GF-D8 (cell line): ENCODE measurements around the gene KATNIP.

ENCODE experiments used
- DNase-seq: peaks from one replicate; lab custom pipeline; 2025; lab: John Stamatoyannopoulos, UW

KATNIP gene

GRCh38 chr16:27549746-27550581, at the start of gene KATNIP, which contains the start of gene GTF3C1:
Gene KATNIP, plus strand, starts transcription at chr16:27550144. Its CDS starts 27 bp downstream, at chr16:27550171.
Gene GTF3C1, minus strand, starts transcription at chr16:27549913. Its CDS starts 23 bp downstream, at chr16:27549890.
- peak; percentile 93 for DNase-seq

GRCh38 chr16:27500801-27501200, 49.1 kb upstream of the KATNIP start:
- DNase-seq = no peak

- DNase-seq = no peak
These were observed 46.3 kb upstream of the KATNIP start for GRCh38 chr16:27503662-27504061.

GRCh38 chr16:27505297-27506236, 44.4 kb upstream of the KATNIP start:
- DNase-seq = no peak

- DNase-seq = no peak
These were observed 43.2 kb upstream of the KATNIP start for GRCh38 chr16:27506771-27507170.

GRCh38 chr16:27508476-27508875, 41.5 kb upstream of the KATNIP start:
- DNase-seq = no peak

GRCh38 chr16:27511657-27512448, 38.1 kb upstream of the KATNIP start:
- no peak for DNase-seq

- no peak for DNase-seq
These were observed 35.1 kb upstream of the KATNIP start for GRCh38 chr16:27514806-27515205.

- DNase-seq = no peak
These were observed 34.0 kb upstream of the KATNIP start for GRCh38 chr16:27515874-27516353.

- DNase-seq = no peak
These were observed 33.6 kb upstream of the KATNIP start for GRCh38 chr16:27516365-27516764.

GRCh38 chr16:27517664-27518063, 32.3 kb upstream of the KATNIP start:
- DNase-seq = no peak

- DNase-seq = no peak
These were observed 31.7 kb upstream of the KATNIP start for GRCh38 chr16:27518226-27518625.

GRCh38 chr16:27520982-27521673, 28.8 kb upstream of the KATNIP start:
- DNase-seq = no peak

- DNase-seq = no peak
These were observed 27.7 kb upstream of the KATNIP start for GRCh38 chr16:27522173-27522707.

GRCh38 chr16:27526180-27526579, 23.8 kb upstream of the KATNIP start:
- no peak for DNase-seq

GRCh38 chr16:27528294-27528693, 21.6 kb upstream of the KATNIP start:
- DNase-seq = no peak

GRCh38 chr16:27529962-27530361, 20.0 kb upstream of the KATNIP start:
- DNase-seq = no peak

GRCh38 chr16:27531186-27531585, 18.8 kb upstream of the KATNIP start:
- DNase-seq = no peak

GRCh38 chr16:27531826-27532800, 17.8 kb upstream of the KATNIP start:
- no peak for DNase-seq

GRCh38 chr16:27534256-27534655, 15.7 kb upstream of the KATNIP start:
- no peak for DNase-seq
